ENCODE results near the gene CAPN9.
"Not testable (repeated sequence)": the region's sequence is repeated elsewhere in the genome, so short reads cannot be mapped to it uniquely, and the experiment has no call there.

Gene CAPN9

DNA sequence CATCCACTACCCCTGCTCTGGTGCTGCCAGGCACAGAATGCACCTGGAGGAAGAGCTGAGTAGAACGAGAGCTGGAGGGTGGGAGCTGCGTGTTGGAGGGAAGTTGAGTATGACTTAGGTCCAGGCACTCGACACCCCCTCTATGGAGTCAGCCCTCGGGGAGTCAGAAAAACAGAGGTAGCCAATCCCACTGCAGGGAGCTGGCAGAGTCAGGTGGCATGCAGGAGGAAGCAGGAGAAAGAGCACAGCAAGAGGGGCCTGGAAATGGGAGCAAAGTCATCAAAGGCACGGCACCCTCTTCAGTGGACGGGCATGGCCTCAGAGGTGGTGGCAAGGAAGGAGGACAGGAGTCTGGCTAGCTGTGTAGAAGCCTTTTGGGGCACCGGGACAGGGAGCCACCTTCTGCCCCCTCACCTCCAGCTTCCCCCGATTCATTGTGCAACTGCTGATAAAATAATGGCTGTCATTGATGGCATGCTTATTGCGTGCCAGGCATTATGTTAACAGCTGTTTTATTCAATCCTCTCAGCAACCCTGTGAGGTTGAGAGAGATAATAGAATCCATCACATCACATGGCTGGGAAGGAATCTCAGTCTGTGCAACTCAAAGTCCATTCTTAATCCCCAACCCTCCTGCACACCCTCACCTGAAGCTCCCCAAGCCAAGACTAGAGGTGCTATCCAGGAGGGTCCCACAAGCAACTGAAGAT, 79.1 kb downstream of the CAPN9 start:
- DNase-seq (ENCODE audit: low spot score) = no peak

DNA sequence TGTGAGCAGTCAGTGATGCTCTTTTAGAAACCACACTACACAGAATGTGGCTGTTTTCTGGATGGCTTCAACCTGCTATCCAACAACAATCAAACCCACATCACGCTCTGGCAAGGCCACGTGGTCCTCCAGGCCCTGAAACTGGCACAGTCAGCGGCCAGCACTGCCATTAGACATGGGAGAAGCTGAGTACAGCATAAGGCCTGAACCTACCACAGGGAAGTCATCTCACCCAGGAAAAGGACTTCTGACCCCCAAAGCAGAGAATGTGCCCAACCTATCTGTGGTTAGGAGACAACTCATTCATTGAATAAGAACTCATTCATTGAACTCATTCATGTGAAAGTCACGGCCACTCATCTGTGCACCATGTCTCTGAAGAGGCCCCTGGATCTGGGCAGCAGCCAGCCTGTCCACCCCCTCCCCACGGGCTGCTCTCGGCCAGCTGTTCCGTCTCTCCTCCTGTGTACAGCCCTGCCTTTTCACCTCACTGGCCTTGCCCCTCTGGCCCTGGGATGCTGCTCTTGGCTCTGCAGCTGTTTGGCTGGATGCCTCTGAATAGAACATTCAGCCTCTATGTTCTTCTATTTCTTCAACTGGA, 80.0 kb downstream of the CAPN9 start:
- DNase-seq (ENCODE audit: low spot score) = no peak

DNA sequence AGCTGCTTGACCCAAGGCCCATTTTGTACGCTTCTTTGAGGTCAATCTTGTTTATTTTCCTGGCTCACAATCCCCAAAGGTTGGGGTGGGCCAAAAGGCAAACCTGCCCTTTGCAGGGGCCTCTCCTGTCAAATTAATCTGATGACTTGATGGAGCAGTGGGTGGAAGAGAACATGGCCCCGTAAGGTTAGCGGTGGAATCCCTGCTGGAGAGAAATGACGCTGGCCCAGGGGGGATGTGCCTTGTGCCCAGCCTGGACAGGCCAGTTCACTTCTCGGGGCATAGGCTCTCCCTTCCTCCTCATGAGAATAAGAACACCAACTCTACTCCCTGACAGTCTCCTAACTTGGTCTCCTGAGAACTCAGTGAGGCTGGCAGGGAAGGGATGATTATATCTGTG, 80.6 kb downstream of the CAPN9 start:
- DNase-seq (ENCODE audit: low spot score) = no peak

DNA sequence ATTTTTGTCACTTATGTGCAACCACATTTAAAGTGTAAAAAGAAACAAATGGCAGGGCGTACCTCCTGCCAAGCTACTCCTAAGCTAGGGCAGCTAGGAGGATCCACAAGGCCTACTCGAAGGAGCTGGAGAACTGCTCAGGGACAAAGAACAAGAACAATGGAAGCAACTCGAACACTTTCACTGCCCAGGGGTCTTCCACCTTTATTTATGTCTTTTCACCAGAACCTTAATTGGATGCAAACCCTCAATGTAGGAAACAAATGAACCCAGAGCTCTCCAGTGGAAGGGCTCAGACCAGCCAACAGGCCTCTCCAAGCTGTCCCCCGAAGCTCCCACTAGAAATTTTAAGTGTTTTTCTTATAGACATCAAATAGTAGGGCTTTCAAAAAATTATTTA, 81.2 kb downstream of the CAPN9 start:
- no peak for DNase-seq (ENCODE audit: low spot score)

DNA sequence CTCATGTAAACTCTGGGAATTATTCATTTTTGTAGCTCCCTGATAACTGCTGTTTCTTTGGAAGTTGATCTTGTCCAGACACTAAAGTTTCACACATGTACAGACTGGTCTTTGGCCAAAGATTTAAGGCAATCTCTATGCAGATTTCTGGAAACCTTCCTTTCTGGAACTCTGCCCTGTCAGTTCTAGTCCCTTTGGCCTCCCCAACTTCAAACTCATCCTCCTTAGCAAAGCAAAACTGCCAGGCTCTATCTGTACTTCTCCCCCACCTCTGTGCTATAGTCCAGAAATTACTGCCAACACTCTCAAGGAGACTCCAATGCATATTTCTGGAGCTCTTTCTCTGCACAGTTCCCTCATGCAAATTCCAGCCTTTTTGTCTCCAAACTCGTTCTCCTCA, 84.6 kb downstream of the CAPN9 start:
- no peak for DNase-seq (ENCODE audit: low spot score)

DNA sequence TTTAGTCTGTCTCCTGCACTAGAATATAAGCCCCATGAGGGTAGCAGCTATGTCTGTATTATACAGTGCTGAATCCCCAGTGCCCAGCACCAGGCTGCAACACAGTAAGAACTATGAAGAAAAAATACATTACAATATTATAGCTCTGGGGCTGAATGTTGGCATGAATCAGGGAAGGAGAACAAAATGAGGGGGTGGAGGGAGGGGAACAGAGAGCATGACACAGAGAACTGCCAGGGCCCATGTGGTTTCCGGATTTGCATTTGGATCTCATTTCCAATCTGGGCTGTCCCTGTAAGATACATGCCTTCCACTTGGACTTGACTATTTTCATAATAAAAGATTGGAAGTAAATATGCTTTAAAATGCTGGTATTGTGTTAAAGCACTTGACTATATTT, 85.3 kb downstream of the CAPN9 start:
- DNase-seq (ENCODE audit: low spot score) = no peak

DNA sequence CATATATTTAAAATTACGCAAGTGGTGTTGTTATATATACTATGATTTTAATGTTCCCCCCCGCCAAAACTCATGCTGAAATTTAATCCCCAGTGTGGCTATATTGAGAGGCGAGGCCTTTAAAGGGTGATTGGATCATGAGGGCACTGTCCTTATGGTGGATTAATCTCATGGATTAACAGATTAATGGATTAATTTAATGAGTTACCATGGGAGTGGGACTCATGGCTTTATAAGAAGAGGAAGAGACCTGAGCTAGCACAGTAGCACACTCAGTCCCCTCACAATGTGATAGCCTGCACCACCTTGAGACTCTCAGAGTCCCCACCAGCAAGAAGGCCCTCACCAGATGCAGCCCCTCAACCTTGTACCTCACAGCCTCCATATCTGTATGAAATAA, 86.3 kb downstream of the CAPN9 start:
- no peak for DNase-seq (ENCODE audit: low spot score)

DNA sequence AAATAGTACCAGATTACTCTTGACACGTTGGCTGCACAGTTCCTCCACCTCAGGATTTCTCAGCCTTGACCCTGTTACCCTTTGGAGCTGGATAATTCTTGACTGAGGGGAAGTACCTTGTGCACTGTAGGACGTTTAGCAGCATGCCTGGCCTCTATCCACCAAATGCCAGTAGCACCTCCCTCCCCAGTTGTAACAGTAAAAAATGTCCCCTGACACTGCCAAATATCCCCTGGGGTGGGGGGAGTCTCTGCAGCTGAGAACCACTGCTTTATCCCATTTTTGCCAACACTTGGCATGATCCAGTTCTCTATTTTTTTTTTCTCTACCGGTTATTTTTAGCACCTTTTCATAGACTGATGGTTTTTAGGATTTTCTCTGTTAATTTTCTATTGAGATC, 87.1 kb downstream of the CAPN9 start:
- DNase-seq (ENCODE audit: low spot score) = no peak

DNA sequence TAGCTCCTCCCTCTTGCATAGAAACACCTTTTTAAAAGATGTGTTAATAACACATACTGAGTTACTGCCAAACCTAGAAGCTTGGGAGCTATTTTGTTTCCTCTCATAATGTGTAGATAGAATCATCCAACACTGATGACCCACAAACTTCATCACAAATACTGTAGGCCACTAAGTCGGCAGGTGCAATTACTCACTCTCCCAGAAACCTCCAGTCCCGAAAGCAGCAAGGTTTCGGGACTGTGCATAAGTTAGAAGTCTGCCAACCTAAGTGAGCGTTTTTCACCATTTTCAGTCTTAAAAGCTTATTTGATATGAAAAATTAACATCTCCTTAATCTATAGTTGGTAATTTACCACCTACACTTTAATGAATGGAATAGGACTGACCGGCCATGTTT, 89.2 kb downstream of the CAPN9 start:
- no peak for DNase-seq (ENCODE audit: low spot score)

DNA sequence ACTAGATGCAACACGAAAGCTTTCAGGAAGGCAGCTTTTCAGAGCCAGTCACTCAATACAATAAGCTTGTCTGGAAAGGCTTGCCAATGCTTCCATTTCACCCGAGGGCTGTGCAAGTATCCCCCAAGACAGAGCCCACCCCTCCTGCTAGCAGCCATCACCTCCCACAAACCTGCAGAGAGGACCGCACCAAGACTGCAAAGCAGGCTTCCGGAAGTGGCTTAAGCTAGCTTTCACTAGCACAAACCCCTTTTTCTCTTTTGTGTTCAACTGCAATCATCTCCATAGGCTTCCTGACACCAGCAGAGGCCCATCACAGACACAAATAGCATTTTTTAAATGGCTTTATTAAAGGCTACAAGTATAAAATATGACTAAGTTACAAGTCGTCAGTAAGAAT, 89.6 kb downstream of the CAPN9 start:
- no peak for DNase-seq (ENCODE audit: low spot score)

DNA sequence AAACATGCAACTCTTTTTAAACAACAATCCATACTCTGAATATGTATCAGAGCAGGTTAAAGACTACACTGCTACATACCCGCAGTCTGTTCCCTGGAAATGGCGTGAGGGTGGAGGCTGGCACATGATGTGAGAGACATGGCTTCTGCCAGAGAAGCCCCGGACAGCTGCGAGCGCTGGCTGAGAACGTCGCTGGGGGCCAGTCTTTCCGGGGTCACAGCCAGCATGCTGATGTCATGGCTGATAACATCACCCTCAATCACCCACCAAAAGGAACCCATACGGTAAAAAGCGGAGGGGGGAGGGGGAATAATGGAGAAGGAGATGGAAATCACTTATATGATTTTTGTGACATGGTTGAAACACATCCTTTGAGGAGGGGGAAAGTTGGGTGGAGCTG, 92.0 kb downstream of the CAPN9 start:
- DNase-seq (ENCODE audit: low spot score) = no peak

DNA sequence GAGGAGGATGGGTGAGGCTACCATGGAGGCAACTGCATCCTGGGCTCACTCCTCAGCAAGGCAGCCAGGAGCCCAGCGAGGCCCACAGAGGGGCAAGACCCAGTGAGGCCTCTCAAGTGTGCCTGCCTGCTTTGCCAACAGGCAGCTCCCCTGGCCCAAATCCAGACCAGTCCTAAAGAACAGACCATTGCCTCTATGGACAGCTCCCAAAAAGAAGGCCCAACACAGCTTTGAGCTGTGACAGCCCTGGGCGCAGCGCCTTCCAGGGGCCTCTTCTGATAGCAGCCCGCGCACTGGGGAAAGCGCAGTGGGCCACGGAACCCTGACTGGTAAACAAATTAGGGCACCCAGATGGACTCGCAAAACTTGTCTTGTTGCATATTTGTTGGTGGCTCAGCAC, 95.6 kb downstream of the CAPN9 start:
- DNase-seq (ENCODE audit: low spot score) = no peak

DNA sequence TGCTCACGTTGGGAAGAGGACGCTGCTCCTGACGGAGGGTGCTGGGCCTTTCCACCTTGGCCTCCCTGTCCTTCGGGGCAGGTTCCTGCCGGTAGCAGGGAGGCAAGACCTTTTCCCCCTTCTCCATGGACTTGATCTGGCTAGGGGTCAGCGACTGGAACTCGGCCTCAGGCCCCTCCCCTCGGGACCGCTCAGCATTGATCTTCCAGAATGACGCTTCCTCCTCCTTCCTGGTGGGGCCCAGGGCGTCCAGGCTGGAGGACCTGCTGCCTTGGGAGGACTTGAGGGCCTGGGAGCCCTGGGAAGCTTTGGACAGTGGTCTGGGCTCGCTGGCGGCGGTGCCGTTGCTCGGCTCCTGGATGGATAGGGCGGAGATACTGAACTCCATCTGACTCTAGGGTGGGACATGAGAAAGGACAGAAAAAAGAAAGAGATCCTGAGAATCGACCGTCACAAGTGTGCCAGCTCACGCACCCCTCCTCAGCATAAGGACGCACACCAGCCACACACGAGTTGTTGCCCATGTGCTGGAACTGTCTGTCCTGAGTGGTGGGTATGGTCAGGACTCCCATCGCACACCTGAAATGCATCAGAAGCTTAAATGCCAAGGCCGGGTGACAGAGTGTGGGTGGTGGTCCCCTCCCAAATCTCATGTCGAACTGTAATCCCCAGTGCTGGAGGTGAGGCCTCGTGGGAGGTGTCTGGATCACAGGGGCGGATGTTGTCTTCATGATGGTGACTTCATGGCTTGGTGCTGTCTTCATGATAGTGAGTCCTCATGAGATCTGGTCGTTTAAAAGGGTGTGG, 96.5 kb downstream of the CAPN9 start:
- DNase-seq (ENCODE audit: low spot score) = no peak

DNA sequence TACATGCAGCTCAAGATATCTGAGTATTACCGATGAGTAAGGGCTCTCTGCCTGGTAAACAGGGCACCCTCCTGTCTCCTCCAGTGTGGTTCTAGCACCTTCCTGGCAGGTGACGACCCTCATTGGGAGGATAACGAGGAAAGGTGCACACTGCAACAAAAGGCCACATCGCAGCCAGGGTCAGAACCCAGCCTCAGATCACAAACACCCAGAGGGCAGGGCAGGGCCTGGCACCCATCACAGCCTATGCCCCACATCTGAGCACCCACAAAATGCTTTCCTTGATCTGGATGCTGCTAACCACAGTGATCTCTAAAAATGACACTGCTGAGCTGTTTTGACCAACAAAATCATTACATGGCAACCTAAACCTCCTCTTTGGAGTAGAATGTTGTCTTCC, 97.4 kb downstream of the CAPN9 start:
- DNase-seq (ENCODE audit: low spot score) = no peak

DNA sequence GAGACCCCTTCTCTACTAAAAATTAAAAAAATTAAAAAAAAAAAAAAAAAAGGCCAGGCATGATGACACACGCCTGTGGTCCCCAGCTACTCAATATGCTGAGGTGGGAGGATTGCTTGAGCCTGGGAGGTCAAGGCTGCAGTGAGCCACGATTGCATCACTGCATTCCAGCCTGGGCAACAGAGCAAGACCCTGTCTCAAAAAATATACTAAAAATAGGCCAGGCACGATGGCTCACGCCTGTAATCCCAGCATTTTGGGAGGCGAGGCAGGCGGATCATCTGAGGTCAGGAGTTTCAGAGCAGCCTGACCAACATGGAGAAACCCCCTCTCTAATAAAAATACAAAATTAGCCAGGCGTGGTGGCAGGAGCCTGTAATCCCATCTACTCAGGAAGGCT, 98.0 kb downstream of the CAPN9 start:
- DNase-seq (ENCODE audit: low spot score) = not testable (repeated sequence)

DNA sequence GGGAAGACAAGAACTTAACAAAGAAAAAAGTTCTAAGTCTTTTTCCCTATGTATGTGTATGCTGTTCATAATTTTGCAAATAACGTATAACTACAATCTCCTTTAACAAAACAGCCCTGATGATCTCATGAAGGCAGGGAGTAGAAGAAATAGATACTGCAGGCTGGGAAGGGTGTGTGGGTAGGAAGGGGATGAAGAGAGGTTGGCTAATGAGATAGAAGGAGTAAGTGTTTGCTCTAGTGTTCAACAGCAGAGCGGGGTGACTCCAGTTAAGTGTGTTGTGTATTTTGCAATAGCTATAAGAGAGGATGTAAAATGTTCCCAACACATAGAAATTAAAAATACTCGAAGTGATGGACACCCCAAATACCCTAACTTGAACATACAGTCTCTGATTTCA, 101.0 kb downstream of the CAPN9 start:
- DNase-seq (ENCODE audit: low spot score) = no peak

DNA sequence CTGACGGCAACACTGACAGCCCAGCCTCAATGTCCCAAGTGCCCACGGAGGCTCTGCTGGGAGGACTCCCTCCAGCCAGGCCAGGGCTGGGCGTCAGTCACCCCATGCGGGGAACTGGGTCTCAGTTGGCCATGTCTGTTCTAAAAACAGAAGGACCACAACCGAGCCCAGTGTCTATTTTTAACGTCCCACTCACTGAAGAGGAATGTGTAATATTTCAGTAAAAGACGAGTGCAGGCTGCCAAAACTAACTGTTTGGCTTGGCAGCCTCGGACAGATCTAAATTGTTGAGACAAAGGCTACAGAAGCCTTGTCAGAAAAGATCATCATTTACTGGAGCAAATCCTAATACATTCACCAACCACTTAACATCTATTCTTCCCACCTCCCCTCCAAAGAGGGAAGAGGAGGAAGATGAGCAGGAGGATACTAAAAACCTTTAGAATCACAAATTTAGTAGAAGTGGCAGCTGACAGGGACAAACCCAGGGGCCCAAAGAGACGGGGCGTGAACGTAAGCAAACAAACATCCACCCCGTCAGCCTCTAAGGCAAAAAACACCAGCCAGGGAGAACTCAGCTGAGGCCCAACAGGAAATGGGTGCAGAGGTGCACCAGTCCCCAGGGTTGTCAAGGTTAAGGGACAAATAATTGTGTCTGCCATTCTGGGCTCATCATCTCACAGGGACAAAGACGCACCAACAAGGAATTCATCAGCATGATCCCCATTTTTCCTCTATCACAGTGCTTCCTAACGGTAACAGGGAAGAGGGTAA, 102.5 kb downstream of the CAPN9 start:
- no peak for DNase-seq (ENCODE audit: low spot score)

DNA sequence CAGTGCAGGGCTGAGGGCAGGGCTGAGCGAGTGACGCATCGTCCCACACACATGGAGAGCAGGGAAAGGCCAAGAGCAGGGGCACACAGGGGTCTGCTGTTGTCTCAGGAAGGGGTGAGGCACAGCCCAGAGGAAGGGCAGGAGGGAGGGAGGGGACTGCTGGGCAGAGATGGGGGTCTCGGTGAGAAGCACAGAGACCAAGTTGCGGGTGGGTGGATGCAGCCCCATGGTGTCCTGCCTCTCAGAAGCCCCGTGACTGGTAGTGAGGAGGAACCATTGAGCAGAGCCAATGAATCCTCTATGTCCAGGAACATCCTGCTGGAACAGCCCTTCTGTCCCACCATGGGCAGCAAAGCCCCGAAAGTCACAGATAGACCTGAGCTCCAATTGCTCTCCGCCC, 103.4 kb downstream of the CAPN9 start:
- no peak for DNase-seq (ENCODE audit: low spot score)

DNA sequence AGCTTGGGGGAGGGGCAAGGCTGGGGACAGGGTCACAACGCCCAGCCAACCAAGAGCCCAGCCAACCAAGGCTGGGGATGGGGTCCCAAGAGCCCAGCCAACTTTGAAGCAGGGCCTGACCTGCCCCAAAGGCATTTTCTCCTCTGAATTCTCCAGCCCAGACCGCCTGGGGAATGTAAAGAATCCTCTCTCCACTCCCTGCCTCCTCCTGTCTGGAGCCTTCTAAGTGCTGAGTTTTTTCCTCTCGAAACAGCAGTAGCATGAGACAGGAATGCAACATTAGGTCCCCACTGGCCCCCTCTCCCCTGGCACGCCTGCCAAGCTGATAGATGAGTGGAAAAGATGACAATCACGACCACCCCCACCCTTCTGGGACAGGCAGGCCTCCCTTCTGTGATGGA, 104.1 kb downstream of the CAPN9 start:
- DNase-seq (ENCODE audit: low spot score) = no peak
